SU-DHL-6 (cell line): ENCODE data around the gene SYVN1.

Experiments used
- H2AFZ ChIP-seq: fragments of 200-600 bp; sonication (generic); 2 replicates; pipeline ENCODE4 v1.6.1; 2014; ENCODE audit warnings: low read depth, mild to moderate bottlenecking, moderate library complexity, mixed read lengths, antibody characterized with exemption, low read length; ENCODE audit not compliant: severe bottlenecking
- H3F3A ChIP-seq: fragments of 200-600 bp; shearing (Covaris generic); 2 replicates; pipeline ENCODE4 v1.6.0; 2016; ENCODE audit warnings: antibody characterized with exemption, mild to moderate bottlenecking; ENCODE audit not compliant: insufficient read depth
- H3K27ac ChIP-seq: fragments of 200-600 bp; sonication (generic); 2 replicates; pipeline ENCODE4 v1.5.1; 2016; ENCODE audit warnings: low read depth, mild to moderate bottlenecking, low read length, moderate library complexity, mixed read lengths
- H3K27me3 ChIP-seq: fragments of 200-600 bp; sonication (generic), shearing (Covaris generic); 2 replicates; pipeline ENCODE4 v1.6.0; 2014; ENCODE audit warnings: mild to moderate bottlenecking, low read length
- H3K36me3 ChIP-seq: fragments of 200-600 bp; sonication (generic); 2 replicates; pipeline ENCODE4 v1.6.1; 2014; ENCODE audit warnings: mild to moderate bottlenecking, low read length, mixed read lengths
- H3K4me2 ChIP-seq: fragments of 300-600, 200-600 bp; shearing (Covaris generic), sonication (generic); 2 replicates; pipeline ENCODE4 v1.6.0; 2014; ENCODE audit warnings: low read length, low read depth, mild to moderate bottlenecking; ENCODE audit not compliant: poor library complexity, severe bottlenecking
- H3K4me3 ChIP-seq: fragments of 200-600 bp; sonication (generic); 2 replicates; pipeline ENCODE4 v1.5.1; 2014; ENCODE audit warnings: antibody characterized with exemption, low read length, mild to moderate bottlenecking, mixed read lengths; ENCODE audit not compliant: insufficient read depth, poor library complexity, severe bottlenecking
- H3K79me2 ChIP-seq: fragments of 200-600 bp; sonication (generic); 2 replicates; pipeline ENCODE4 v1.6.1; 2014; ENCODE audit warnings: mild to moderate bottlenecking, low read length, moderate library complexity; ENCODE audit not compliant: insufficient read depth
- H3K9ac ChIP-seq: fragments of 200-600 bp; sonication (generic); 2 replicates; pipeline ENCODE4 v1.7.0; 2014; ENCODE audit warnings: mild to moderate bottlenecking, low read length
- H3K9me2 ChIP-seq: fragments of 200-600 bp; sonication (generic); replicated peaks from 2 replicates; pipeline ENCODE4 v1.6.1; 2014; ENCODE audit warnings: low read length; ENCODE audit not compliant: insufficient read depth
- H3K9me3 ChIP-seq: fragments of 200-600 bp; sonication (generic); 2 replicates; pipeline ENCODE4 v1.6.1; 2014; ENCODE audit warnings: low read length, mixed read lengths; ENCODE audit not compliant: insufficient read depth
- H4K20me1 ChIP-seq: fragments of 200-600 bp; sonication (generic); 2 replicates; pipeline ENCODE4 v1.6.1; 2014; ENCODE audit warnings: low read depth, mild to moderate bottlenecking, antibody characterized with exemption, low read length, moderate library complexity, mixed read lengths
- EZH2phosphoT487 ChIP-seq: fragments of 200-600 bp; sonication (generic), shearing (Covaris generic); conservative IDR thresholded peaks from 2 replicates; pipeline ENCODE4 v1.6.1; 2018; ENCODE audit warnings: mild to moderate bottlenecking, antibody characterized with exemption, low read length, moderate library complexity, mixed read lengths
- TF ChIP-seq, protein P1 (sequence below): fragments of 200-600 bp; sonication (generic); IDR thresholded peaks from one replicate; pipeline ENCODE4 v1.5.1; 2017; ENCODE audit warnings: antibody characterized with exemption, mild to moderate bottlenecking, low read length, moderate library complexity; ENCODE audit not compliant: insufficient read depth, poor library complexity, severe bottlenecking

The SYVN1 gene

DNA sequence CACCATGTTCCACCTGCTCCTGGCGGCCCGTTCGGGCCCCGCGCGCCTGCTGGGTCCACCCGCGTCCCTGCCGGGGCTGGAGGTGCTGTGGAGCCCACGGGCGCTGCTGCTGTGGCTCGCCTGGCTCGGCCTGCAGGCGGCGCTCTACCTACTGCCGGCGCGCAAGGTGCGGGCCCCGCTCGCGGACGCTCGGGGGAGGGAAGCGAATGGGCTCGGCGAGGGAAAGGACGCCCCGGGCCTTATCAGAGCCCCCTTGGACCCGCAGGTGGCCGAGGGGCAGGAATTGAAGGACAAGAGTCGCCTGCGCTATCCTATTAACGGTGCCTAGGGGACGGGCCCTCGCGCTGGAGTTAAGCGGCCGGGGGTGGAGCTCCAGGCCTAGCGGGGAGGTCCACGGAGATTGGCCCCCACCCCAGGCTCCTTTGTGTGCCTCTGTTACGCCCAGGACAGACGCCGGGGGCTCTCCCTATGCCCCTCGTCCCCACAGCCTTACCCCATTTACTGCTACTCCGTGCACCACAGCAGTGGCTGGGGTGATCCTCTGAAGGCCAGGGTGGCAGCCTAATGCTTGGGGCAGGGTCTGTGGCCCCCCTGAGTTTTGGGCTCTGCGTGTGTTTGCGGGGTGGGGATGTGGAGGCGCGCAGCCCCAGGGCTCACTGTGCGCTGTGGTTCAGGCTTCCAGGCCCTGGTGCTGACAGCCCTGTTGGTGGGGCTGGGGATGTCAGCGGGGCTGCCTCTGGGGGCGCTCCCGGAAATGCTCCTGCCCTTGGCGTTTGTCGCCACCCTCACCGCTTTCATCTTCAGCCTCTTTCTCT lies 21.6 kb downstream of the SYVN1 start:
- peak overlapping the region; percentile 90 for H3K4me3 ChIP-seq
- no peaks in the 10 kb centered on the region for H3K27me3 ChIP-seq
- H3K79me2 ChIP-seq: peaks cover 5% of the 10 kb centered on the region
- H3K36me3 ChIP-seq: no peaks in the 10 kb centered on the region
- H3F3A ChIP-seq: peaks cover 16% of the 10 kb centered on the region
- TF ChIP-seq EZH2phosphoT487: no peak
- TF ChIP-seq, protein P1, sequence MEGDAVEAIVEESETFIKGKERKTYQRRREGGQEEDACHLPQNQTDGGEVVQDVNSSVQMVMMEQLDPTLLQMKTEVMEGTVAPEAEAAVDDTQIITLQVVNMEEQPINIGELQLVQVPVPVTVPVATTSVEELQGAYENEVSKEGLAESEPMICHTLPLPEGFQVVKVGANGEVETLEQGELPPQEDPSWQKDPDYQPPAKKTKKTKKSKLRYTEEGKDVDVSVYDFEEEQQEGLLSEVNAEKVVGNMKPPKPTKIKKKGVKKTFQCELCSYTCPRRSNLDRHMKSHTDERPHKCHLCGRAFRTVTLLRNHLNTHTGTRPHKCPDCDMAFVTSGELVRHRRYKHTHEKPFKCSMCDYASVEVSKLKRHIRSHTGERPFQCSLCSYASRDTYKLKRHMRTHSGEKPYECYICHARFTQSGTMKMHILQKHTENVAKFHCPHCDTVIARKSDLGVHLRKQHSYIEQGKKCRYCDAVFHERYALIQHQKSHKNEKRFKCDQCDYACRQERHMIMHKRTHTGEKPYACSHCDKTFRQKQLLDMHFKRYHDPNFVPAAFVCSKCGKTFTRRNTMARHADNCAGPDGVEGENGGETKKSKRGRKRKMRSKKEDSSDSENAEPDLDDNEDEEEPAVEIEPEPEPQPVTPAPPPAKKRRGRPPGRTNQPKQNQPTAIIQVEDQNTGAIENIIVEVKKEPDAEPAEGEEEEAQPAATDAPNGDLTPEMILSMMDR: peak; percentile 95
- H4K20me1 ChIP-seq: no peaks in the 10 kb centered on the region
- peak overlapping the region; percentile 91 for H3K9ac ChIP-seq
- no peaks in the 10 kb centered on the region for H3K9me3 ChIP-seq
- peak overlapping the region; percentile 94 for H3K4me2 ChIP-seq
- peak overlapping the region; percentile 8 for H2AFZ ChIP-seq
- no peaks in the 10 kb centered on the region for H3K9me2 ChIP-seq
- peak overlapping the region; percentile 88 for H3K27ac ChIP-seq

DNA sequence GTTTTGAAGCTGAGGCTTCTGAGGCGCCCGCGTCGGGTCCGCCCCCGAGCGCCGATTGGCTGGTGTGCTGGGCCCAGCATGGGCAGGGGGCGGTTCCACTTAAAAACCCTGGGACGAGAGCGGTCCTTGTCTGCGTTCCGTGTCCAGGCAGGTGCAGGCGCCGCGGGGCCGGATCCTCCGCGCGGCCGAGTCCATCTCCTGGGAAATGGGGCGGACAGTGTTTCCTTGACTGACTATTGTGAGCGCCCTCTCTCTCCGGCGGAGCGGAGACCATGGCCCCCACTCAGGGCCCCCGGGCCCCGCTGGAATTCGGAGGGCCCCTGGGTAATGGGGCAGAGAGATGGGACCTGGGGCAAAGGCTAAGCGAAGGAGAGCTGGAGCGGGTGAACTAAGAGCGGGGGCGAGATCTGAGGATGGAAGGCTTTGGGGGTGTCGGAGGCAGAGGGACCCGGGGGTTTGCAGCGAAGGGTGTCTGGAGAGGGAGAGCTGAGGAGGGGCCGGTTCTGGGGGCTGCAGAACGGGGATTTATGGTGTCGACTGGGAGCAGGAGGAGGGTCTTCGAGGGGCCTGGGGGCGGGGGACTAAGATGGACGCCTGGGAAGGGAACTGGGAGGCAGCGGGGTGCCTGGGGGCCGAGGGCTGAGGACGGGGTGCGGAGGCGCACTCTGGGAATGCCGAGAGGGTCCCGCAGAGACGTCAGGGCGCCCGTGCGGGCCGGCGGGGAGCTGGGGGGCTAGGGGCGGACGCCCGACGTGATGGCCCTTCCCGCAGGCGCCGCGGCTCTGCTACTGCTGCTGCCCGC lies 22.4 kb downstream of the SYVN1 start, which contains the start of gene TM7SF2:
TM7SF2 (plus strand) TSS at position 129 of the 802 bp plus-strand sequence; CDS start at position 273, 144 bp downstream.
- H3K36me3 ChIP-seq: no peaks in the 10 kb centered on the region

DNA sequence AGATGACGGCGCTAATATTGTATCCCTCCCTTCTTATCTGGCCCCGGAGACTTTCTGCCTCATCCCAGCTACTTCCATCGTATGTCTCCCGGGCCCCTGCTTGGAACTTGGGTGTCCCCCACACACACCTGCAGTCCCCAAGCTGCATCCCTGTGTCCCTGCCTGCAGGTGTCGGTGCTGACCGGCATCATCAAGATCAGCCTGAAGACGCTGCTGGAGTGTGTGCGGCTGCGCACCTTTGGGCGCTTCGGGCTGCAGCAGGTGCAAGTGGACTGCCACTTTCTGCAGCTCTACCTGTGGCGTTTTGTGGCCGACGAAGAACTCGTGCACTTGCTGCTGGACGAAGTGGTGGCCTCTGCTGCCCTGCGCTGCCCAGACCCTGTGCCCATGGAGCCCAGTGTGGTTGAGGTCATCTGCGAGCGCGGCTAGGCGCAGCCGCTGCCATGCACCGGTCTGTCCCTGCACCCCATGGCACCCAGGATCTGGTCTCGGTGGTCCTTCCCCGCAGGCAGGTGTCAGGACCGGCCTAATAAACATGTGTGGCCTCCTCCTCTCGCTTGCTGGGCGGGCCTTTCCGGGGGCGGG lies 23.1 kb downstream of the SYVN1 start:
- H3K36me3 ChIP-seq: no peaks in the 10 kb centered on the region
- H3K9me2 ChIP-seq: no peaks in the 10 kb centered on the region
- H3K27ac ChIP-seq: no peak overlapping the region
- no peak overlapping the region for H2AFZ ChIP-seq
- H3K9me3 ChIP-seq: no peaks in the 10 kb centered on the region
- H3K9ac ChIP-seq: no peak overlapping the region; the same call in 1 of the 2 replicates
- TF ChIP-seq, protein P1: no peak
- TF ChIP-seq EZH2phosphoT487: no peak
- peak overlapping the region; percentile 24 for H3K4me2 ChIP-seq
- H3K27me3 ChIP-seq: no peaks in the 10 kb centered on the region
- peaks cover 2% of the 10 kb centered on the region for H3K79me2 ChIP-seq
- H4K20me1 ChIP-seq: no peaks in the 10 kb centered on the region
- H3K4me3 ChIP-seq: no peak overlapping the region
- peaks cover 16% of the 10 kb centered on the region for H3F3A ChIP-seq

More for the DNA sequence above, 22.4 kb downstream of the SYVN1 start, which contains the start of gene TM7SF2:
- H3K9ac ChIP-seq: peak within 1 kb of the TSS; percentile 91
- H3K4me2 ChIP-seq: peak within 1 kb of the TSS; percentile 94
- H4K20me1 ChIP-seq: no peaks in the 10 kb centered on the region
- TF ChIP-seq, protein P1: no peak
- no peak for TF ChIP-seq EZH2phosphoT487
- H3K9me2 ChIP-seq: no peaks in the 10 kb centered on the region
- H3F3A ChIP-seq: peaks cover 16% of the 10 kb centered on the region
- H3K79me2 ChIP-seq: peaks cover 5% of the 10 kb centered on the region
- H3K4me3 ChIP-seq: peak within 1 kb of the TSS; percentile 90
- H2AFZ ChIP-seq: peak within 1 kb of the TSS; percentile 8
- H3K27me3 ChIP-seq: no peaks in the 10 kb centered on the region
- H3K9me3 ChIP-seq: no peaks in the 10 kb centered on the region
- H3K27ac ChIP-seq: peak within 1 kb of the TSS; percentile 88
